CD4-positive, alpha-beta memory T cell (primary cell): ENCODE data around the gene ACTN1. TPM values are rescaled to one million over a fixed set of nuclear protein-coding genes. Genes with fewer than 3 reads are reported as not detected.

Source experiments
- CTCF ChIA-PET: fragments of 350-600 bp; sonication (Branson Sonifier 250); formaldehyde crosslinking; loops from one replicate; lab custom pipeline; 2021; ENCODE audit warnings: inconsistent platforms; ENCODE audit not compliant: partially characterized antibody; lab: Charles Lee
- POLR2A ChIA-PET: fragments of 350-600 bp; sonication (Branson Sonifier 250); formaldehyde crosslinking; loops from one replicate; lab custom pipeline; 2021; ENCODE audit not compliant: partially characterized antibody; lab: Charles Lee
- DNase-seq, 5 donors: peaks; one replicate each; pipeline versions ENCODE4 v3.0.0 to v3.0.0-alpha.2; 2020 to 2022; ENCODE audit warnings: mixed read lengths in 1 of 5
- H3K27ac ChIP-seq: one replicate; pipeline ENCODE4 v1.7.0; 2013; ENCODE audit warnings: low read depth, low read length
- H3K27me3 ChIP-seq: 2 replicates; pipeline ENCODE4 v1.7.0; 2013; ENCODE audit warnings: mild to moderate bottlenecking, low read length, moderate library complexity; ENCODE audit not compliant: insufficient read depth
- H3K36me3 ChIP-seq: 2 replicates; pipeline ENCODE4 v1.7.0; 2013; ENCODE audit warnings: mild to moderate bottlenecking, low read length, moderate library complexity; ENCODE audit not compliant: insufficient read depth
- H3K4me1 ChIP-seq: 2 replicates; pipeline ENCODE4 v1.7.0; 2013; ENCODE audit warnings: mild to moderate bottlenecking, low read length, moderate library complexity; ENCODE audit not compliant: insufficient read depth
- H3K4me3 ChIP-seq, 2 donors: one replicate each; pipeline ENCODE4 v1.7.0; 2013; ENCODE audit warnings: low read length in 2 of 2, mild to moderate bottlenecking in 1 of 2
- H3K9me3 ChIP-seq, 2 donors: one replicate each; pipeline ENCODE4 v1.7.0; 2013; ENCODE audit warnings: low read length in 2 of 2, control low read depth in 1 of 2; ENCODE audit not compliant: control insufficient read depth in 1 of 2
- H3K27ac Mint-ChIP-seq, 7 donors: one replicate each; pipeline ENCODE4 v1.8.0; 2020 to 2021; ENCODE audit warnings: mixed read lengths in 7 of 7, mild to moderate bottlenecking in 6 of 7, inconsistent platforms in 3 of 7, moderate library complexity in 3 of 7
- H3K27me3 Mint-ChIP-seq, 2 donors: one replicate each; pipeline ENCODE4 v1.8.0; 2020 to 2021; ENCODE audit warnings: mixed read lengths in 2 of 2
- H3K36me3 Mint-ChIP-seq, 2 donors: one replicate each; pipeline ENCODE4 v1.8.0; 2020 to 2021; ENCODE audit warnings: mixed read lengths in 2 of 2, inconsistent platforms in 1 of 2, mild to moderate bottlenecking in 1 of 2
- H3K4me1 Mint-ChIP-seq, 4 donors: one replicate each; pipeline ENCODE4 v1.8.0; 2020 to 2021; ENCODE audit warnings: mixed read lengths in 4 of 4, mild to moderate bottlenecking in 1 of 4
- H3K4me3 Mint-ChIP-seq, 8 donors: one replicate each; pipeline ENCODE4 v1.8.0; 2020 to 2021; ENCODE audit warnings: mixed read lengths in 8 of 8, mild to moderate bottlenecking in 7 of 8, moderate library complexity in 6 of 8, inconsistent platforms in 3 of 8
- H3K9me3 Mint-ChIP-seq, 8 donors: one replicate each; pipeline ENCODE4 v1.8.0; 2020 to 2021; ENCODE audit warnings: mixed read lengths in 8 of 8, mild to moderate bottlenecking in 5 of 8, inconsistent platforms in 3 of 8, moderate library complexity in 1 of 8
- intact Hi-C: fragments of 100-400 bp; cut with micrococcal nuclease; formaldehyde crosslinking; loops from one replicate; pipeline ENCODE4 v1.15.1; 2023
- polyA plus RNA-seq, 2 donors: library from polyadenylated mRNA; unstranded; fragments of 300-500 nt; fragmentation: Illumina TruSeq; gene quantifications; one replicate each; pipeline ENCODE4 v1.2.3, GENCODE V29; 2021
- total RNA-seq, 2 experiments: library from RNA; stranded (reverse); gene quantifications; one replicate each; pipeline ENCODE4 v1.2.3, GENCODE V29; 2021

ACTN1 gene
- total and polyA plus RNA-seq, 4 experiments from 2014 or later, result 33.6 to 75.1 (median 67.0) TPM

DNA sequence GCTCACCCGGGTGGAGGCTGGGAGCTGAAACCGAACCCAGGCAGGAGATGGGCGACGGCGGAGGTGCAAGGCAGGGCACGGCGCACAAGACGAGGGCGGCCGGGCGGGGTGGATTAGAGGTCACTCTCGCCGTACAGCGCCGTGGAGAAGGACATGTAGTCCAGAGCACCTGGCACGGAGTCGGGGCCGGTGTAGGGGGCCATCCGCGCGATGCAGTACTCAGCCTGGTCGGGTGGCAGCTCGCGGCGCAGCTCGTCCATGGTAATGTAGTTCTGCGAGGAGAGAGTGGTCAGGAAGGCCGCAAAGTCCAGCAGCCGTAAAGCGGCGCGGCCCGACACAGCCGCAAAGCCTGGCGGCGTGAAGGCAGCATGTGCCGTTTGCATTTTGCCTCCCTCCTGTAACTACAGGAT is 104.4 kb downstream of the ACTN1 start:
- ChIA-PET CTCF (interaction anchor here (1.0 kb wide), 1 partner anchor 12 kb away, joined by 3 read pairs; no protein-coding TSS in a partner anchor), POLR2A (no interaction called here)
- Mint-ChIP-seq H3K4me1 (no peaks in the 10 kb centered on the region), H3K36me3 (peaks cover 40 to 54% of the 10 kb centered on the region in 2 donors), H3K27ac (peak overlapping the region in 1 of 7 donors; percentile 31), H3K9me3 (peaks cover 0 to 5% (median 0%) of the 10 kb centered on the region in 8 donors), H3K27me3 (no peaks in the 10 kb centered on the region), H3K4me3 (peak overlapping the region in 3 of 8 donors; percentile 15 to 51 (median 44))
- no peak overlapping the region for H3K4me3 ChIP-seq
- H3K9me3 ChIP-seq, result no peaks in the 10 kb centered on the region
- peaks cover 7% of the 10 kb centered on the region for H3K36me3 ChIP-seq
- H3K4me1 ChIP-seq, result no peaks in the 10 kb centered on the region
- H3K27me3 ChIP-seq, result no peaks in the 10 kb centered on the region
- H3K27ac ChIP-seq, result no peak overlapping the region
- intact Hi-C loops, result no loop called here
- DNase-seq, result no peak

GRCh38 chr14:68873376-68873775 is 105.7 kb downstream of the ACTN1 start:
- H3K27ac Mint-ChIP-seq, result peak overlapping the region in 1 of 7 donors; percentile 43
- intact Hi-C loops, result no loop called here
- H3K9me3 Mint-ChIP-seq, result peaks cover 0 to 5% (median 0%) of the 10 kb centered on the region in 8 donors
- H3K27me3 Mint-ChIP-seq, result no peaks in the 10 kb centered on the region
- DNase-seq, result no peak
- ChIA-PET POLR2A (no interaction called here), CTCF (interaction anchor here (0.6 to 1.4 kb wide), 2 partner anchors 25 to 29 kb away, joined by 3 read pairs; no protein-coding TSS in a partner anchor)
- no peaks in the 10 kb centered on the region for H3K27me3 ChIP-seq
- no peaks in the 10 kb centered on the region for H3K4me1 ChIP-seq
- no peak overlapping the region for H3K4me3 ChIP-seq
- no peaks in the 10 kb centered on the region for H3K4me1 Mint-ChIP-seq
- no peak overlapping the region for H3K27ac ChIP-seq
- peaks cover 37 to 50% of the 10 kb centered on the region in 2 donors for H3K36me3 Mint-ChIP-seq
- H3K36me3 ChIP-seq, result peaks cover 7% of the 10 kb centered on the region
- no peak overlapping the region for H3K4me3 Mint-ChIP-seq
- H3K9me3 ChIP-seq, result no peaks in the 10 kb centered on the region

DNA sequence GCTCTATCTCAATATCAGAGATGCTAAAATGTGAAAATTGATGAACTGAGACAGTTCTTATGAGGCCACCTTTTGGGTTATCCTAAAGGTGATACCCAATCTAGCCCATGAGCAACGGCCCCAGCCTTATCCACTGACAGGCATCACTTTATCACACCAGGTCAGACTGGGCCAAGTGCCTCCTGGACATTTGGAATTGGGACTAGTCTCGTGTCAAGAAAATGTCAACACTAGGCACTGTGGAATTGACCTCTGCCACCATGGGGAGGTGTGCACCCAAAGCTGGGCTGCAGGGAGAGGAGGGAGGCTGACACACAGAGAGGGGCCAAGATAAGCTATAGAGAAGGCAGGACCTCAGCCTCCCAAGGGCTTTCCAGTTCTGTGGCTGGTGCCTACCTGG is 107.7 kb downstream of the ACTN1 start:
- H3K4me3 ChIP-seq, result no peak overlapping the region
- no peaks in the 10 kb centered on the region for H3K9me3 ChIP-seq
- no peaks in the 10 kb centered on the region for H3K27me3 ChIP-seq
- intact Hi-C loops, result no loop called here
- no peak for DNase-seq
- Mint-ChIP-seq H3K27me3 (no peaks in the 10 kb centered on the region), H3K4me1 (no peaks in the 10 kb centered on the region), H3K4me3 (no peak overlapping the region), H3K36me3 (peaks cover 21 to 34% of the 10 kb centered on the region in 2 donors), H3K27ac (no peak overlapping the region), H3K9me3 (peaks cover 0 to 5% (median 0%) of the 10 kb centered on the region in 8 donors)
- H3K36me3 ChIP-seq, result peaks cover 7% of the 10 kb centered on the region
- ChIA-PET POLR2A (no interaction called here), CTCF (no interaction called here)
- H3K27ac ChIP-seq, result no peak overlapping the region
- no peaks in the 10 kb centered on the region for H3K4me1 ChIP-seq

DNA sequence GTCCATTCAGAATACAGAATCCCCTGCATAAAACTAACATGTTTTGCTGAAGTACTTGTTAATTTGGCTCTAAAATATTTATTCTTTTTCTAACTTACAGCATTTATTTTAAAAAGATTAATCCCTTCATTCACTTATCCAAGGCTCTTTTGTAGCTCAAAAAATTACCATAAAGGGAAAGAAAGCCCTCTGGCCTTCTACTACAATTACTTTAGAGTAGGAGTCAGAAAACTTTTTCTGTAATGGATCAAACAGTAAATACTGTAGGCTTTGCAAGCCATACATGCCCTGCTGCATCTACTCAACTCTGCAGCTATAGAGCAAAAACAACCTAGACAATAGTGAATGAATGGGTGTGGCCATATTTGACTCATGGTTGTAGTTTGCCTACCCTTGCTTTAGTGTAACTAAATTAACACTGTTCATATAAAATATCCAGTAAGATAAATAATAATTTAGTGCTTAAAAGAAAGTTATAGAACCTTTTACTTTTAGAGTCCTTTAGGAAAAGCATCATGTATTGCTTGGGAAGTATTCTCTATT is 112.0 kb downstream of the ACTN1 start:
- Mint-ChIP-seq H3K36me3 (peaks cover under 1 to 4% of the 10 kb centered on the region in 2 donors), H3K27me3 (no peaks in the 10 kb centered on the region), H3K4me3 (no peak overlapping the region), H3K4me1 (no peaks in the 10 kb centered on the region), H3K9me3 (peaks cover 0 to 17% (median 7%) of the 10 kb centered on the region in 8 donors), H3K27ac (no peak overlapping the region)
- H3K27me3 ChIP-seq, result no peaks in the 10 kb centered on the region
- no peak overlapping the region for H3K27ac ChIP-seq
- intact Hi-C loops, result no loop called here
- ChIA-PET POLR2A (no interaction called here), CTCF (no interaction called here)
- peaks cover 0 to 3% of the 10 kb centered on the region in 2 donors for H3K9me3 ChIP-seq
- no peaks in the 10 kb centered on the region for H3K36me3 ChIP-seq
- H3K4me1 ChIP-seq, result no peaks in the 10 kb centered on the region
- no peak overlapping the region for H3K4me3 ChIP-seq
- no peak for DNase-seq

- CTCF ChIA-PET, result interaction anchor here (4.3 kb wide), 1 partner anchor 243 kb away, joined by 25 read pairs; no protein-coding TSS in a partner anchor
- intact Hi-C loops, result no loop called here
- POLR2A ChIA-PET, result no interaction called here
- H3K27ac Mint-ChIP-seq, result no peak overlapping the region
- no peaks in the 10 kb centered on the region for H3K27me3 ChIP-seq
- no peaks in the 10 kb centered on the region for H3K4me1 ChIP-seq
- no peak for DNase-seq
- peaks cover 0 to 3% of the 10 kb centered on the region in 2 donors for H3K9me3 ChIP-seq
- H3K27ac ChIP-seq, result no peak overlapping the region
- no peak overlapping the region for H3K4me3 ChIP-seq
- H3K9me3 Mint-ChIP-seq, result peaks cover 0 to 17% (median 7%) of the 10 kb centered on the region in 8 donors
- H3K4me3 Mint-ChIP-seq, result no peak overlapping the region
- peaks cover 0 to 3% of the 10 kb centered on the region in 2 donors for H3K36me3 Mint-ChIP-seq
- no peaks in the 10 kb centered on the region for H3K4me1 Mint-ChIP-seq
- no peaks in the 10 kb centered on the region for H3K36me3 ChIP-seq
- no peaks in the 10 kb centered on the region for H3K27me3 Mint-ChIP-seq
Observed at GRCh38 chr14:68865542-68865941, 113.6 kb downstream of the ACTN1 start.

DNA sequence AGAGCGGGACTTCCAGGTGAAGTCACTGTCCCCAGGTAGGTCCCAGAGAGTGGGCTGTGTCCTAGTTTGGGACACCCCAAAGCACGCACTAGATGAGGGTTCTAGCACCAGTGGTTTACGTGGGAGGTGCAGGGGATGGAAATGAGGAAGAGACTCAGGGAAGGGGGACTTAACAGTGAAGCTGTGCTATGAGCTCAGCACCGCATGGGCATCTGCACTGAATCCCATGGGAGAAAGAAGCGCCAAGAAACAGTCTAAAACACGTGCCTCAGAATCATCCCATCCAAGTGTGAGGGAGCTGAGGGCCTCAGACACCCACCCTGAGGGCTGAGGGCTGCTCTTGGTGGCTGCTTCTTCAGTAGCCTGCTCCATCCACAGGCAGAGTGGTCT is 114.7 kb downstream of the ACTN1 start:
- Mint-ChIP-seq H3K27ac (no peak overlapping the region), H3K4me3 (no peak overlapping the region), H3K36me3 (peaks cover 0 to 3% of the 10 kb centered on the region in 2 donors), H3K4me1 (no peaks in the 10 kb centered on the region), H3K27me3 (no peaks in the 10 kb centered on the region), H3K9me3 (peaks cover 0 to 17% (median 7%) of the 10 kb centered on the region in 8 donors)
- Histone ChIP-seq H3K9me3 (peaks cover 0 to 3% of the 10 kb centered on the region in 2 donors), H3K27ac (no peak overlapping the region), H3K27me3 (no peaks in the 10 kb centered on the region), H3K4me1 (no peaks in the 10 kb centered on the region), H3K36me3 (no peaks in the 10 kb centered on the region), H3K4me3 (no peak overlapping the region)
- no peak for DNase-seq
- ChIA-PET POLR2A (no interaction called here), CTCF (interaction anchor here (0.8 to 4.3 kb wide), 6 partner anchors 20 to 244 kb away, joined by 3 to 25 read pairs (median 6); no protein-coding TSS in a partner anchor)
- intact Hi-C loops, result no loop called here

DNA sequence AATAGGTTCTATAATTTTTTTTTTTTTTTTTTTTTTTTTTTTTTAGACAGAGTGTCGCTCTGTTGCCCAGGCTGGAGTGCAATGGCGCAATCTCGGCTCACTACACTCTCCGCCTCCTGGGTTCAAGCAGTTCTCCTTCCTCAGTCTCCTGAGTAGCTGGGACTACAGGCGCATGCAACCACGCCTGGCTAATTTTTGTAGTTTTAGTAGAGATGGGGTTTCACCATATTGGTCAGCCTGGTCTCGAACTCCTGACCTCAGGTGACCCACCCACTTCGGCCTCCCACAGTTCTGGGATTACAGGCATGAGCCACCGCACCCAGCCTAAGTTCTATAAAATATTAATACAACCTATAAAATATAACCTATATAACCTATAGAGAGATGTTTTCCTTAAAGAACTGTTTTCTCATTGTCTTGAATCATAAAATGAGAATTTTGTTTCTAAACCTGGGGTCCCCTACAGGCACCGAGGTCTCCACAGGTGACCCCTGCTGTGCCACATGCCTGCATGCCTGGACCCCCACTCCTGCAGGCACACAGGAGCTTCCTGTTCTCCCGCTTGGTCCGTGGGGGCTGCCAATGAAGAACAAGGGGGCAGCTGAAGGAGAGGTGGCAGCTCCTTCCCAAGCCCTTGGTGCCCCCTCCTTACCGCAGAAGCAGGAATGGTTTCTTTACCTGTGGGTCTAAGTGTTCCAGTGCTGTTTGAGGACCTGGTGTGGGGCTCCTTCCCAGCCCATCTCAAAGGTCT is 115.3 kb downstream of the ACTN1 start:
- no peak overlapping the region for H3K4me3 Mint-ChIP-seq

More for the DNA sequence above, 115.3 kb downstream of the ACTN1 start:
- H3K9me3 Mint-ChIP-seq, result peaks cover 0 to 17% (median 7%) of the 10 kb centered on the region in 8 donors
- Histone ChIP-seq H3K36me3 (no peaks in the 10 kb centered on the region), H3K9me3 (peaks cover 0 to 3% of the 10 kb centered on the region in 2 donors), H3K27me3 (no peaks in the 10 kb centered on the region), H3K4me3 (no peak overlapping the region), H3K27ac (no peak overlapping the region), H3K4me1 (no peaks in the 10 kb centered on the region)
- POLR2A ChIA-PET, result no interaction called here
- H3K27ac Mint-ChIP-seq, result no peak overlapping the region
- H3K36me3 Mint-ChIP-seq, result peaks cover 0 to 3% of the 10 kb centered on the region in 2 donors
- H3K27me3 Mint-ChIP-seq, result no peaks in the 10 kb centered on the region
- H3K4me1 Mint-ChIP-seq, result no peaks in the 10 kb centered on the region
- no peak for DNase-seq
- CTCF ChIA-PET, result interaction anchor here (1.0 to 4.3 kb wide), 12 partner anchors 10 to 930 kb away, joined by 3 to 25 read pairs (median 5); no protein-coding TSS in a partner anchor
- intact Hi-C loops, result loop anchor here (1.0 to 2.0 kb wide), 3 partner anchors 227 to 711 kb away; partner anchors contain the start of gene CCDC177
